Endothelial cell of umbilical vein (primary cell): ENCODE data around the gene FLT1. TPM values are rescaled to one million over a fixed set of nuclear protein-coding genes. Genes with fewer than 3 reads are reported as not detected.

Experiments
- BruUV-seq: library from RNA; stranded (reverse); fragments of 400-500 nt; replicated peaks from 2 replicates; lab custom pipeline; 2021; lab: Mats Ljungman, UMichigan
- CTCF ChIA-PET: fragments of 300-600, 350-600 bp; sonication (Branson Sonifier 250); formaldehyde crosslinking; loops from one replicate; lab custom pipeline; 2021; ENCODE audit warnings: antibody characterized with exemption, inconsistent platforms; lab: Charles Lee
- POLR2A ChIA-PET: fragments of 300-600, 350-600 bp; sonication (Branson Sonifier 250); formaldehyde crosslinking; loops from one replicate; lab custom pipeline; 2021; ENCODE audit warnings: antibody characterized with exemption, inconsistent platforms; lab: Charles Lee
- DNase-seq: peaks from one replicate; pipeline ENCODE4 v3.0.0-alpha.2; 2011; ENCODE audit warnings: low read depth, low spot score
- FAIRE-seq: peaks from 2 replicates; lab custom pipeline; 2011; peaks lifted over from hg19 to GRCh38; lab: Jason Lieb, UNC
- H2AFZ ChIP-seq: 2 replicates; pipeline ENCODE4 v1.6.0; 2012; ENCODE audit warnings: low read depth, low read length, control low read depth, inconsistent platforms
- H3K27ac ChIP-seq: 2 replicates; pipeline ENCODE4 v1.5.1; 2011; ENCODE audit warnings: low read depth, mild to moderate bottlenecking, control low read depth, low read length, moderate library complexity; ENCODE audit not compliant: insufficient read depth
- H3K27me3 ChIP-seq, 2 experiments: 2 replicates each; pipeline versions ENCODE4 v1.6.0 to v1.6.1; 2011; ENCODE audit warnings: low read length in 2 of 2, mixed read lengths in 1 of 2; ENCODE audit not compliant: control insufficient read depth in 2 of 2, insufficient read depth in 2 of 2
- H3K36me3 ChIP-seq, 2 experiments: 2 replicates in 1 of 2; 3 replicates in 1 of 2; pipeline ENCODE4 v1.5.1; 2011; ENCODE audit warnings: low read length in 2 of 2, mild to moderate bottlenecking in 1 of 2, moderate library complexity in 1 of 2; ENCODE audit not compliant: control insufficient read depth in 2 of 2, insufficient read depth in 2 of 2; ENCODE audit errors: extremely low read depth in 1 of 2
- H3K4me1 ChIP-seq: 3 replicates; pipeline ENCODE4 v1.5.1; 2011; ENCODE audit warnings: mild to moderate bottlenecking, low read length; ENCODE audit not compliant: control insufficient read depth, insufficient read depth; ENCODE audit errors: extremely low read depth
- H3K4me2 ChIP-seq: 2 replicates; pipeline ENCODE4 v1.6.1; 2011; ENCODE audit warnings: low read length, control low read depth, mixed read lengths; ENCODE audit not compliant: insufficient read depth
- H3K4me3 ChIP-seq, 3 experiments: fragments of 200-600 bp in 1 of 3; sonication (generic), shearing (Covaris generic) in 1 of 3; replicated peaks in 1 of 3; 2 replicates each; pipeline ENCODE4 v1.5.1; 2011 to 2016; ENCODE audit warnings: control low read depth in 3 of 3, low read length in 3 of 3, mild to moderate bottlenecking in 2 of 3, inconsistent platforms in 1 of 3, low read depth in 1 of 3, moderate library complexity in 1 of 3; ENCODE audit not compliant: insufficient read depth in 1 of 3
- H3K79me2 ChIP-seq: 2 replicates; pipeline ENCODE4 v1.6.0; 2012; ENCODE audit warnings: low read length, inconsistent platforms; ENCODE audit not compliant: control insufficient read depth, insufficient read depth
- H3K9ac ChIP-seq: replicated peaks from 2 replicates; pipeline ENCODE3; 2011; ENCODE audit warnings: low read length, control low read depth; ENCODE audit not compliant: insufficient read depth; ENCODE audit errors: extremely low read depth
- H3K9me1 ChIP-seq: replicated peaks from 3 replicates; pipeline ENCODE4 v1.6.0; 2011; ENCODE audit warnings: mild to moderate bottlenecking, low read length; ENCODE audit not compliant: control insufficient read depth, insufficient read depth; ENCODE audit errors: extremely low read depth
- H3K9me3 ChIP-seq: replicated peaks from 2 replicates; pipeline ENCODE4 v1.5.1; 2012; ENCODE audit warnings: low read length, inconsistent platforms; ENCODE audit not compliant: control insufficient read depth, insufficient read depth
- H4K20me1 ChIP-seq: replicated peaks from 2 replicates; pipeline ENCODE3; 2011; ENCODE audit warnings: mild to moderate bottlenecking, low read length; ENCODE audit not compliant: control insufficient read depth, insufficient read depth; ENCODE audit errors: extremely low read depth
- CTCF ChIP-seq, 2 donors: IDR thresholded peaks; 1 replicate in 1 of 2; 2 replicates in 1 of 2; pipeline ENCODE4 v1.5.1; 2011; ENCODE audit warnings: low read length in 2 of 2, mild to moderate bottlenecking in 2 of 2, moderate library complexity in 2 of 2, control low read depth in 1 of 2, inconsistent platforms in 1 of 2, low read depth in 1 of 2; ENCODE audit not compliant: insufficient read depth in 1 of 2; ENCODE audit errors: extremely low read depth in 1 of 2
- EZH2 ChIP-seq: IDR thresholded peaks from 2 replicates; pipeline ENCODE4 v1.6.1; 2012; ENCODE audit warnings: borderline replicate concordance, low read depth, mild to moderate bottlenecking, moderate library complexity, low read length, inconsistent platforms; ENCODE audit not compliant: severe bottlenecking
- FOS ChIP-seq: IDR thresholded peaks from 2 replicates; pipeline ENCODE4 v1.6.1; 2011; ENCODE audit warnings: mild to moderate bottlenecking, low read length, moderate library complexity, borderline replicate concordance; ENCODE audit not compliant: insufficient read depth
- GATA2 ChIP-seq: IDR thresholded peaks from 2 replicates; pipeline ENCODE4 v1.7.0; 2011; ENCODE audit warnings: low read depth, mild to moderate bottlenecking, moderate library complexity, mixed read lengths, low read length; ENCODE audit not compliant: insufficient read length, insufficient read depth
- JUN ChIP-seq: IDR thresholded peaks from 2 replicates; pipeline ENCODE4 v1.6.1; 2011; ENCODE audit warnings: borderline replicate concordance, low read depth; ENCODE audit not compliant: insufficient read length, insufficient read depth
- MAX ChIP-seq: IDR thresholded peaks from 2 replicates; pipeline ENCODE4 v1.6.1; 2011; ENCODE audit not compliant: insufficient read depth, insufficient read length
- MYC ChIP-seq: IDR thresholded peaks from one replicate; pipeline ENCODE4 v1.6.1; 2011; ENCODE audit warnings: mild to moderate bottlenecking, low read depth, low read length
- POLR2A ChIP-seq: IDR thresholded peaks from 2 replicates; pipeline ENCODE4 v1.6.1; 2012; ENCODE audit warnings: low read depth, mild to moderate bottlenecking, control low read depth, low read length
- POLR2AphosphoS5 ChIP-seq: IDR thresholded peaks from 2 replicates; pipeline ENCODE4 v1.6.1; 2012; ENCODE audit warnings: low read depth, mild to moderate bottlenecking, control low read depth, low read length, moderate library complexity; ENCODE audit not compliant: insufficient read depth
- dilution Hi-C: fragments of 300-500 bp; cut with MboI; formaldehyde crosslinking; loops from one replicate; pipeline ENCODE4 v1.15.0; 2019; ENCODE audit warnings: low sequenced_read_pairs; ENCODE audit not compliant: extremely low pct_ligation_motif_present
- intact Hi-C: fragments of 100-400 bp; cut with micrococcal nuclease; formaldehyde crosslinking; loops from one replicate; pipeline ENCODE4 v1.10.0; 2022
- polyA plus RNA-seq, 4 experiments: library from polyadenylated mRNA; depleted of rRNA in 3 of 4; stranded (reverse) in 3 of 4; unstranded in 1 of 4; fragments of >200 nt; gene quantifications; 2 replicates each; pipeline versions ENCODE4 v1.2.1 to v1.2.3, GENCODE V29; 2011 to 2012; ENCODE audit warnings: missing spikeins in 1 of 4
- total RNA-seq: library from RNA; stranded (reverse); gene quantifications from 2 replicates; pipeline ENCODE4 v1.2.3, GENCODE V29; 2021

Gene FLT1
- total and polyA plus RNA-seq, 2 donors (not counting 3 experiments of a cell fraction or from before 2014, with no cell fraction given) = 16.0 to 104 TPM

- no peak overlapping the region for H3K27ac ChIP-seq
- no peaks in the 10 kb centered on the region for H3K9me1 ChIP-seq
- CTCF ChIA-PET = interaction anchor here (1.3 kb wide), 1 partner anchor 86 kb away, joined by 3 read pairs; no protein-coding TSS in a partner anchor
- H3K36me3 ChIP-seq = peaks cover 9 to 42% of the 10 kb centered on the region in 2 experiments
- no peaks in the 10 kb centered on the region for H3K9me3 ChIP-seq
- POLR2A ChIA-PET = no interaction called here
- H2AFZ ChIP-seq = no peak overlapping the region
- no TSS peak for BruUV-seq
- no peak for TF ChIP-seq JUN
- dilution Hi-C loops = no loop called here
- FAIRE-seq = no peak
- H3K27me3 ChIP-seq = no peaks in the 10 kb centered on the region
- H3K4me1 ChIP-seq = peaks cover 12% of the 10 kb centered on the region
- H3K79me2 ChIP-seq = no peaks in the 10 kb centered on the region
- intact Hi-C loops = no loop called here
- no peak overlapping the region for H3K4me3 ChIP-seq
- no peaks in the 10 kb centered on the region for H4K20me1 ChIP-seq
- H3K9ac ChIP-seq = no peak overlapping the region
- DNase-seq = no peak
- H3K4me2 ChIP-seq = no peak overlapping the region
These were observed 60.0 kb downstream of the FLT1 start for GRCh38 chr13:28434926-28435325.

GRCh38 chr13:28432816-28433560 lies 61.9 kb downstream of the FLT1 start:
- BruUV-seq = no TSS peak
- ChIA-PET CTCF (interaction anchor here (1.4 kb wide), 1 partner anchor 9 kb away, joined by 4 read pairs; no protein-coding TSS in a partner anchor), POLR2A (no interaction called here)

More at GRCh38 chr13:28432816-28433560, 61.9 kb downstream of the FLT1 start:
- H3K9me3 ChIP-seq = no peaks in the 10 kb centered on the region
- TF ChIP-seq CTCF (IDR thresholded peaks at IDR 0.05; ENCODE audit: extremely low read depth in 1 of 2, insufficient read depth in 1 of 2, low read depth in 1 of 2, low read length in 2 of 2) (no peak), EZH2 (no peak), POLR2A (no peak), GATA2 (no peak), POLR2AphosphoS5 (no peak), JUN (no peak), FOS (no peak), MAX (no peak), MYC (no peak)
- H2AFZ ChIP-seq = no peak overlapping the region
- DNase-seq = no peak
- no peak for FAIRE-seq
- dilution Hi-C loops = no loop called here
- peaks cover 9 to 43% of the 10 kb centered on the region in 2 experiments for H3K36me3 ChIP-seq
- no peak overlapping the region for H3K9ac ChIP-seq
- H3K27me3 ChIP-seq = no peaks in the 10 kb centered on the region
- no peak overlapping the region for H3K4me2 ChIP-seq
- no peaks in the 10 kb centered on the region for H3K79me2 ChIP-seq
- intact Hi-C loops = no loop called here
- H3K4me1 ChIP-seq = peaks cover 8% of the 10 kb centered on the region
- no peaks in the 10 kb centered on the region for H4K20me1 ChIP-seq
- H3K4me3 ChIP-seq = no peak overlapping the region
- H3K9me1 ChIP-seq = no peaks in the 10 kb centered on the region
- no peak overlapping the region for H3K27ac ChIP-seq
